PFSK-1 (cell line): ENCODE measurements around the gene PHF14.

ENCODE experiments used
- FOXP2 ChIP-seq: optimal IDR thresholded peaks from 2 replicates; pipeline ENCODE3; 2011; ENCODE audit warnings: borderline replicate concordance, control low read depth, inconsistent platforms; ENCODE audit not compliant: insufficient read depth; ENCODE audit errors: extremely low read length, extremely low read depth
- POLR2AphosphoS5 ChIP-seq: IDR thresholded peaks from 2 replicates; pipeline ENCODE4 v1.6.1; 2012; ENCODE audit warnings: low read depth, mild to moderate bottlenecking, control low read depth, low read length, moderate library complexity
- REST ChIP-seq, 2 experiments: IDR thresholded peaks; 2 replicates each; pipeline versions ENCODE4 v1.6.1 to v1.8.0; 2011 to 2012; ENCODE audit warnings: low read depth in 2 of 2, low read length in 2 of 2, control low read depth in 1 of 2, inconsistent platforms in 1 of 2, mild to moderate bottlenecking in 1 of 2, moderate library complexity in 1 of 2; ENCODE audit not compliant: insufficient read depth in 1 of 2
- TAF1 ChIP-seq: IDR thresholded peaks from 2 replicates; pipeline ENCODE4 v1.6.1; 2012; ENCODE audit warnings: low read length, control low read depth, borderline replicate concordance; ENCODE audit not compliant: insufficient read depth

DNA sequence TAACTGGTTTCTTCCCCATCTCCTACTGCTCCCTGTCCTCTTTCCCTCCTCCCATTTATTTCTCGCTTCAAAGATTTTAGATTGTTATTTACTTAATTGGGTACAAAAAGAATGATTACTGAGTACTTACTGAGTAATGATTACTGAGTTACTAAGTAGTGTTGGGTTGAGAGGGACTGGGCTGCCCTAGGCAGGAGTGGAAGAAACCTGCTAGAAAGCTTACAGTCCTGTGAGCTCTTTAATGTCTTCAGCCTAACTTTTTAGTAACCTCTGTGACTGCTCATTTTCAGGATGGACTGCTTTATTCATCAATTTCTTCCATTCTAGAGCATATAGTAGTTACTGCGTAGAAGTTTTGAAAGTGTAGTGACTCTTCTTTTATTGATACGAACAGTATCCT is 7.6 kb downstream of the PHF14 start:
- TF ChIP-seq TAF1 (no peak), REST (IDR thresholded peaks at IDR 0.05; ENCODE audit: insufficient read depth in 1 of 2, low read depth in 2 of 2, low read length in 2 of 2) (no peak), POLR2AphosphoS5 (no peak), FOXP2 (no peak)
